IPS DF 6.9 (cell line): ENCODE results near the gene OSBPL1A.
A peak's percentile ranks its signal among the peaks of the same experiment; 100 is the strongest.

Experiments
- DNase-seq: peaks from one replicate; pipeline ENCODE4 v3.0.0-alpha.2; 2013; ENCODE audit warnings: low read depth, low spot score
- H3K27ac ChIP-seq: one replicate; pipeline ENCODE4 v1.5.1; 2013; ENCODE audit warnings: low read length, control low read depth
- H3K27me3 ChIP-seq: 2 replicates; pipeline ENCODE4 v1.6.1; 2013; ENCODE audit warnings: mild to moderate bottlenecking, low read length; ENCODE audit not compliant: control insufficient read depth, insufficient read depth
- H3K36me3 ChIP-seq: 2 replicates; pipeline ENCODE4 v1.6.1; 2013; ENCODE audit warnings: low read length; ENCODE audit not compliant: control insufficient read depth, insufficient read depth
- H3K4me1 ChIP-seq: 2 replicates; pipeline ENCODE4 v1.6.1; 2013; ENCODE audit warnings: low read length; ENCODE audit not compliant: control insufficient read depth, insufficient read depth
- H3K4me3 ChIP-seq: 2 replicates; pipeline ENCODE4 v1.5.1; 2013; ENCODE audit warnings: mild to moderate bottlenecking, low read length
- H3K9me3 ChIP-seq: 2 replicates; pipeline ENCODE4 v1.6.1; 2013; ENCODE audit warnings: low read length, inconsistent platforms; ENCODE audit not compliant: control insufficient read depth, insufficient read depth
- WGBS: extraction: QIAGEN DNeasy Blood & Tissue Kit; methylation state at CpG from one replicate; pipeline ENCODE4 v1.1.7; 2013; ENCODE audit warnings: mixed read lengths, missing lambda C conversion rate; ENCODE audit not compliant: insufficient read length, insufficient coverage; 5-methylcytosine and 5-hydroxymethylcytosine counted together

Gene OSBPL1A

DNA sequence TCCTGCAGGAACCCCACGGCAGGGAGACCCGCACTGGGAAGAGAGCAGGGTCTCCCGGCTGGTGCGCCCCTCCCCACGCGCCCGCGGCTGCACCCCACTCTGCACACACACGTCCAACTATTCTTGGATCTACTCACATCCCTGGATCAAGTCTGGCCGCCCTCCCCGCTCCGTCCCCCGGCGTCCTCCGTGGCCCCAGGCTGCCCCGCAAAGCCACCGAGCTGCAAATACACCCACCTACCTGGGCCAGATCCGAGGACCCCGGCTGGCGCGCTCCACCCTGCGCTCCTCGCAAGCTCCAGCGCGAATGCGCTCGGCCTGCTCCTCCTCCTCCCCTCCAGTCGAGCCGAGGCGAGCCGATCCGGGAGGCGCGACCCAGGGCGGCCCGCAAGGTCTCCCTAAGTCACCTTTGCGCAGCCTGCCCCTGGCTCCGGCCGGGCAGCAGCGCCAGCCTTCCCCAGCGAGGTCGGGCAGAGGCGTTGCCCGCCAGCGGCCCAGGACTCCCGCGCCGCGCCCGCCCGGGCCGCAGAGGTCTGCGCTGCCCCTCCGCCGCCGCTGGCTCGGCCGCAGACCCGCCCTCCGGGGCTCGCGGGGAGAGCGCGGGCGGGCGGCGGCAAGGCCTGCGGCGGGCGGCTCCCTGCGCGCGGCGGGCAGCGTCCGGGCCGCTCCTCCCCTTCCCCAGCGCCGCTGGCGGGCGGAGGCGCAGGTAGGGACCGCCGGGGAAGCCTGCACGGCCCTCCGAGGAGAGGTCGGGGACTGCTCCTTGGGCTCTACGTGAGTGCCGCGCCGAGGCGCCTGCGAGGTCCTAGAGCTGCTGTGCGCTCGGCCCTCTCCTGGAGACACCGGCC is 126.0 kb downstream of the OSBPL1A start:
- peak; percentile 50 for DNase-seq
- Histone ChIP-seq H3K27ac (no peak overlapping the region), H3K27me3 (no peaks in the 10 kb centered on the region), H3K4me1 (peaks cover 4% of the 10 kb centered on the region; the same call in 1 of the 2 replicates), H3K9me3 (no peaks in the 10 kb centered on the region), H3K36me3 (no peaks in the 10 kb centered on the region), H3K4me3 (peak overlapping the region; percentile 45)
- no CpG with 5 or more reads among the region's 96 CpGs for WGBS

DNA sequence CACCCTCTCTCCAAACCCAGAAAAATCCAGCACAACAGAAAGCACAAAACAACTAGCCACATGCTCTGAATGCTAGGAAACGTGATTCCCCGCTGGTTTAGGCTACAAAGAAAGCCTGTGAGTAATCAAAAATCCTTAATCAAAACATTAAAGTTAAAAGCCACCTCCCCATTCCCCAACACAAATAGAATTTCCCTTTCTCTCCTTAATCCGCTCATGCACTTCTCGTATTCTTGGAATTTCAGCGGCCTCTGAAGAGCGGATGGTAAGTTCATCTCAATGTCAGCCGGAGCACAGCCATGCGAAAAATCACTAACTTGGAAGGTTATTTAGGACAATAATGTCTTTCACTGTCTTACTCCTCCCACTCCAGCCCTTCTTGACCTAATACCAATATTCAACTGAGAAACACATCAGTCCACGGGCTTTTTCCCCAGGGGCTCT is 126.7 kb downstream of the OSBPL1A start:
- no peaks in the 10 kb centered on the region for H3K27me3 ChIP-seq
- peak overlapping the region; percentile 45 for H3K4me3 ChIP-seq
- H3K27ac ChIP-seq = no peak overlapping the region
- no CpG with 5 or more reads among the region's 9 CpGs for WGBS
- no peaks in the 10 kb centered on the region for H3K9me3 ChIP-seq
- H3K36me3 ChIP-seq = no peaks in the 10 kb centered on the region
- peaks cover 6% of the 10 kb centered on the region for H3K4me1 ChIP-seq
- DNase-seq = no peak

DNA sequence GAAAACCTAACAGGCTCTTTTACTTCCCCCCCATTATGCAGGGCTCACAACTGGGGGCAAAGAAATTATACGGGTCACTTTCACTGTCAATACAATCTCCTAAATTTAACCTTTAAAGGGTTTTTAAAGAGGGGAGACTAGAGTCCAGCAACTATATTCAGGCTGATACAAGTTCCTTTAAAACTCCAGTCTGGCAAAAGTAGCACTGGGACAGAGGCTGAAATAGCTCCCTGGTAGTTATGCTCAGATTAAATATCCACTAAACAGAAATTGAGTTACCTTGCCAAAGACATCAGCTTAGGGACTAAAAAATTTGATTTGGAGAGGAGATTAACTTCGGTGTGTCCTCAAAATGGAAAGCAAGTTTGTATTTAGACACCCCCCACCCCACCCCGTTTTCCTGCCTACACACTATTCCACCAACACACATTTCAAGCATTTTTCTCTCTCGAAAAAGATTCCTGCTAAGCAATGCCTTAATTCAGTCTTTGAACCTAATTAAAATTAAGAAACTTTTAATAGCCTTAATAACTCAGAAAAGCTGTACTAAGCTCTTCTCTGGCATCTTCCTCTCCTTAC is 127.2 kb downstream of the OSBPL1A start:
- Histone ChIP-seq H3K27me3 (no peaks in the 10 kb centered on the region), H3K36me3 (no peaks in the 10 kb centered on the region), H3K4me3 (peak overlapping the region; percentile 45; the same call in 1 of the 2 replicates), H3K27ac (no peak overlapping the region), H3K4me1 (peaks cover 11% of the 10 kb centered on the region), H3K9me3 (no peaks in the 10 kb centered on the region)
- no peak for DNase-seq
- WGBS = no CpG with 5 or more reads among the region's 4 CpGs

DNA sequence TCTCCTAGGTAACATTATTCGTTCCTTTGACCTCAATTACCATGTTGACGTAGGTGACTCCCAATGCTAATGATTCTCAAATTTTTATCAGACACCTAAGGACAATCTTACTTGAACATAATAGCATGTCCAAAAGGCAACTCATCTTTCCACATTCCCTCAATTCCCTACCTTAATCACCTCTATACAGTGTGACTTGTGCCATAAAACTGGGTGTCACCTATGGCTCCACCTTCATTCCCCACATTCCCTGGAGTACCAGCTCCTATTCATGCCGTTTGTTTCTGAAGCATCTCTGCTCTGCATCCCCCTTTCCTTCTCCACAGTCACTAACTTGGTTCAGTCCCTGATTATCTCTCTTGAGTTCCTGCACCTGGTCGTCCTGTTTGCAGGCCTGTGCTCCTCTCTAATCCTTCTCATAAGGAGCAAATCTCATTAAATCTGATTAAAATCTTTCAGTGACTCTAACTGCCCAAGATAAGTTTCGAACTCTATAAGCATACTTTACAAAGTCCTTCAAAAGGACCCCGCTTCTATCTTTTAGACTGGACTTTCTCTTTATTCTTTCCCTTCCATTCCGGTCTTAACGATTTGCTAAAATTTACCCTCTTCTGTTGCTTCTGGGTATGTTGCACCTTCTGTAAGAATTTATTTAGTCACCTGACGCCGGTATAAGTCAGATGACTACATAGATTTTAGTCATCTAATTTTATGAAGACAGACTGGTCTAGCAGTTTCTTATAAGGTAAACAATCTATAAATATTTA is 128.7 kb downstream of the OSBPL1A start:
- Histone ChIP-seq H3K9me3 (no peaks in the 10 kb centered on the region), H3K36me3 (no peaks in the 10 kb centered on the region), H3K4me1 (peaks cover 12% of the 10 kb centered on the region), H3K27me3 (no peaks in the 10 kb centered on the region), H3K4me3 (no peak overlapping the region), H3K27ac (no peak overlapping the region)
- DNase-seq = no peak
- WGBS = no CpG with 5 or more reads among the region's 10 CpGs

DNA sequence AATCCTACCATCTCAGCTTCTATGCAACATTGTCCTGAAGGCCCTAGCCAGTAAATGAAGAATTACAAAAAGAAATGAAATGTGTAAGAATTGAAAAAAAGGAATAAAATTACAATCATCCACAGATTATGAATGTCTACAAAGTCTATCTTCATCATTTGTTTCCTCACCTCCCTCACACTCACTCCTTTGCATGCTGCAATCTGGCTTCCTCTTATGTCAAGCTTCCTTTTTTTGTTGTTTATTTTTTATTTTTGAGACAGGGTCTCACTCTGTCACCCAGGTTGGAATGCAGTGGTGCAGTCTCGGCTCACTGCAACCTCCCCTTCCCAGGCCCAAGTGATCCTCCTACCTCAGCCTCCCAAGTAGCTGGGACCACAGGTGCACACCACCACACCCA is 129.7 kb downstream of the OSBPL1A start:
- no CpG with 5 or more reads among the region's 1 CpG for WGBS
- peaks cover 12% of the 10 kb centered on the region for H3K4me1 ChIP-seq
- H3K9me3 ChIP-seq = no peaks in the 10 kb centered on the region
- DNase-seq = no peak
- no peaks in the 10 kb centered on the region for H3K36me3 ChIP-seq
- no peak overlapping the region for H3K4me3 ChIP-seq
- H3K27ac ChIP-seq = no peak overlapping the region
- no peaks in the 10 kb centered on the region for H3K27me3 ChIP-seq

DNA sequence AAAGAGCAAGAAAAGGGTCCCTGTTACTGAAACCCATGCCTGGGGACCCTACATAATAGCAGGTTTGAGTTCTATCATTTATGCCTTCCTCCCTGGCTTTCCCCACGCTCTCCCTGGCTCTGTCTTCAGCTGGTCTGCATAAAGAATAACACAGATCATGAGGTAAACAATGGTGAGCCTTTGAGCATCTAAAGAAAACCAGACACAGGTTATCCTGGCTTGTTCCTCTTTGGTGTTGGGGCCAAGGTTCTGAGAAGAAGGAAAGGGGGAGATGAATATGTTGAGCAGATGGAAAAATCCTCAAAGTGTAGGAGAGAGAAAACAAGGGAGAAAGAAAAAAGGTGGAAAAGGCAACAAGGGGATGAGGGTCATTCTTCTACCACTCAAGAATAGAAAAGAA is 131.5 kb downstream of the OSBPL1A start:
- Histone ChIP-seq H3K4me1 (peaks cover 10% of the 10 kb centered on the region), H3K4me3 (no peak overlapping the region), H3K27me3 (no peaks in the 10 kb centered on the region), H3K36me3 (no peaks in the 10 kb centered on the region), H3K27ac (peak overlapping the region; percentile 64), H3K9me3 (no peaks in the 10 kb centered on the region)
- no peak for DNase-seq
- no CpG with 5 or more reads among the region's 1 CpG for WGBS

DNA sequence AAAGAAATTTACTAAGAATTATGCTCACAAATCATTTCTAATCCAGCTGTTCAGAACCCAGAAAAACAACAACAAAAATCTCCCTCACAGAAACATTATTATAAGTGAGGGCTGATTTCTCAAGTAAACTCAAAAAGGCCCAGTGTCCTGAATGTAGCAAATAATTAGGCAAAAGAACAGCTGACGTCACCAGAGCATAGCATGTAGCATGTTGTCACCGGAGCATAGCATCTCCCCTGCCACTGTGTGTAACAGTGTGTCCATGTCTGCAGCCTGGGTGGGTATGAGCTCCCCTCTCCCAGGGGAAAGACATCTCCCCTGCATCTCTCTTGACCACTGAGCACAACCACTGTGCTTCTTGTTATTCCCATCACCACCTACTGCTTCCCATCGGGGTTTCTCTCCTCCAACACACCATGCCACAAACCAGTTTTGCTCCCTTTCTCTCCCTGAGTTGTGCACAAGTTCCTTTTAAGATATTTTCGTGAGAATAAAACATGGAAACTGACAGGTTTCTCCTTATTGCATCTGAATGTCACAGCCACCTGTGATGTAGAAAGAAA is 132.0 kb downstream of the OSBPL1A start:
- Histone ChIP-seq H3K4me3 (no peak overlapping the region), H3K27me3 (no peaks in the 10 kb centered on the region), H3K36me3 (no peaks in the 10 kb centered on the region), H3K4me1 (peaks cover 10% of the 10 kb centered on the region), H3K27ac (no peak overlapping the region), H3K9me3 (no peaks in the 10 kb centered on the region)
- WGBS = no CpG with 5 or more reads among the region's 4 CpGs
- no peak for DNase-seq

DNA sequence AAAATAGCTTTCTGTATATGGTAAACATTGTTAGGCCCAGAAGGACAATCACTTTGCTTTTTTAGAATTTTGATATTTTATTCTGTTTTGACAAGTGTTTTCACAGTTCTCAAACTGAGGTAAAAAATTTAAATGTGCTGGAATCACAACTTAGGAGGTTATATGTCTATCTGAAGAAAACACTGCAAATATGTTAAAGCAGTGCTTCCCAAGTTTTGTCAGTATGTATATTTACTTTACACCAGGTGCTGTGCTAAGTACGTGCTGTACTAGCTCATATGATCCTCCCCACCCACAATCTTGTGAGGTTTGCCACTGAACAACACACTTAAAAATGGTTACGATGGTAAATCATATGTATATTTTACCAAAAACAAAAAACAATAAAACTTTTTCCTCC is 134.6 kb downstream of the OSBPL1A start:
- peaks cover 8% of the 10 kb centered on the region for H3K4me1 ChIP-seq
- H3K9me3 ChIP-seq = no peaks in the 10 kb centered on the region
- no peak overlapping the region for H3K4me3 ChIP-seq
- DNase-seq = no peak
- H3K36me3 ChIP-seq = no peaks in the 10 kb centered on the region
- WGBS = 100% methylated on average over 1 of the region's 2 CpGs
- H3K27ac ChIP-seq = no peak overlapping the region
- H3K27me3 ChIP-seq = no peaks in the 10 kb centered on the region

DNA sequence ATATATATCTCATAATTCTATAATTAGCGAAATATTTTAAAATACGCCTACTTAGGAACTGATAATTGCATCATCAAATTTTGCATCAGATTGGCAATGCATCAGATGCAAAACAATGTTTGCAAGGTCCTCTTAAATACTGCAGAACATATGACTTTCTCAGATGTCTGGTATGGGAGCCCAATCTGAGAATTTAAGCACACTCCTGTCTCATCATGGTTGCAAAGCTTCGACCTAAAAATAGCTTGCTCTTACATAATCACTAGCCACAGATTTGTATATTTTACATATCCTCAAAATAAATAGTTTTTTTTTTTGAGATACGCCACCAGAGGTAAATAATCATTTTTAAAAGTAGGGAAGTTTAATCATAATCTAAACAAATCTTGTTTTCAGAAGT is 135.5 kb downstream of the OSBPL1A start:
- Histone ChIP-seq H3K27ac (no peak overlapping the region), H3K4me1 (peaks cover 8% of the 10 kb centered on the region), H3K4me3 (no peak overlapping the region), H3K27me3 (no peaks in the 10 kb centered on the region), H3K9me3 (no peaks in the 10 kb centered on the region), H3K36me3 (no peaks in the 10 kb centered on the region)
- WGBS = 100% methylated on average over 2 of the region's 4 CpGs
- no peak for DNase-seq
